ENCODE data around the gene MKNK1. TPM values are rescaled to one million over a fixed set of nuclear protein-coding genes. Genes with fewer than 3 reads are reported as not detected.

MKNK1 gene
- total and polyA plus RNA-seq, 2 of the 8 experiments (the other 6 are each of a cell fraction or from before 2014, with no cell fraction given): 13.9 to 21.5 TPM

GRCh38 chr1:46516200-46516950, 87.7 kb downstream of the MKNK1 start:
- peak overlapping the region; percentile 40; the same call in 1 of the 2 replicates for H2BK20ac ChIP-seq (ENCODE audit: low read length)
- H3K4ac ChIP-seq (replicated peaks; ENCODE audit: insufficient read length, low read depth, low read length): no peak overlapping the region
- peak overlapping the region; percentile 30; the same call in 1 of the 2 replicates for H2BK12ac ChIP-seq (ENCODE audit: low read depth, low read length)
- FAIRE-seq: no peak
- H2AFZ ChIP-seq (ENCODE audit: low read length): no peak overlapping the region
- peaks cover 0 to 23% (median 9%) of the 10 kb centered on the region in 4 experiments; a peak in 4 of 7 replicates for H3K27me3 ChIP-seq (replicated peaks in 1 of 4; ENCODE audit: control insufficient read depth in 3 of 4, extremely low read depth in 1 of 4, insufficient read depth in 3 of 4, low read length in 3 of 4)
- peak overlapping the region; percentile 21 for H2BK15ac ChIP-seq (ENCODE audit: low read length)
- no peaks in the 10 kb centered on the region for H3K79me1 ChIP-seq (ENCODE audit: low read depth, low read length)
- H3K23me2 ChIP-seq (ENCODE audit: low read depth, low read length): no peaks in the 10 kb centered on the region
- TF ChIP-seq POLR2AphosphoS5 (IDR thresholded peaks at IDR 0.05; ENCODE audit: low read depth, low read length) (no peak), TAF7 (optimal IDR thresholded peaks at IDR 0.05; ENCODE audit: borderline replicate concordance, low read depth, low read length) (no peak), POLR2A (IDR thresholded peaks at IDR 0.05; ENCODE audit: control extremely low read depth in 1 of 2, low read depth in 2 of 2, low read length in 2 of 2) (no peak), CHD1 (IDR thresholded peaks at IDR 0.05; ENCODE audit: low read depth, low read length) (no peak), GTF2F1 (IDR thresholded peaks at IDR 0.05; ENCODE audit: borderline replicate concordance, low read depth, low read length) (no peak)
- CTCF ChIA-PET (ENCODE audit: partially characterized antibody): interaction anchor here (0.6 to 18.9 kb wide), 13 partner anchors 14 to 759 kb away, joined by 3 to 287 read pairs (median 6); partner anchors contain the start of gene DMBX1
- H3K4me3 ChIP-seq (ENCODE audit: extremely low read depth in 1 of 4, insufficient read depth in 2 of 4, low read depth in 3 of 4, low read length in 4 of 4): peak overlapping the region in 3 of 4 experiments; percentile 8 to 19 (median 19); a peak in 2 of 8 replicates
- peaks cover 0 to 2% of the 10 kb centered on the region in 2 experiments for H4K20me1 ChIP-seq (replicated peaks in 1 of 2; ENCODE audit: control insufficient read depth in 1 of 2, insufficient read depth in 2 of 2, low read length in 2 of 2)
- no peaks in the 10 kb centered on the region for H3K79me2 ChIP-seq (ENCODE audit: control insufficient read depth in 1 of 2, insufficient read depth in 2 of 2, low read length in 2 of 2)
- no peak overlapping the region for H4K5ac ChIP-seq (ENCODE audit: insufficient read length, low read depth, low read length)
- no peak overlapping the region for H3K23ac ChIP-seq (ENCODE audit: insufficient read length)
- H3K9ac ChIP-seq (replicated peaks in 1 of 4; ENCODE audit: extremely low read depth in 1 of 4, low read depth in 3 of 4, low read length in 3 of 4): no peak overlapping the region
- peak overlapping the region; percentile 34 for H3K18ac ChIP-seq (ENCODE audit: extremely low read depth, low read length)
- H4K91ac ChIP-seq (replicated peaks; ENCODE audit: insufficient read length, low read length): peak overlapping the region; percentile 39
- H2BK120ac ChIP-seq (replicated peaks; ENCODE audit: low read depth, low read length): no peak overlapping the region
- WGBS, 2 experiments (ENCODE audit: extremely low coverage in 1 of 2, insufficient coverage in 1 of 2, insufficient read length in 1 of 2, insufficient replicate concordance in 2 of 2, low coverage in 1 of 2, low lambda C conversion rate in 2 of 2, missing lambda C conversion rate in 1 of 2): 54% methylated on average over 12 of the region's 12 CpGs; no CpG with 5 or more reads in 1 of the 2 experiments
- H3K27ac ChIP-seq (ENCODE audit: low read depth, low read length): no peak overlapping the region
- DNase-seq (ENCODE audit: low read depth in 1 of 2, low spot score in 2 of 2): peak in 1 of 2 experiments; percentile 46
- H4K8ac ChIP-seq (ENCODE audit: extremely low read depth, insufficient read depth, low read length): no peak overlapping the region
- H3K36me3 ChIP-seq (ENCODE audit: control insufficient read depth in 2 of 4, insufficient read depth in 4 of 4, low read length in 3 of 4): no peaks in the 10 kb centered on the region
- no peak overlapping the region for H2AK5ac ChIP-seq (ENCODE audit: low read depth, low read length)
- peak overlapping the region; percentile 46 to 60 for H3K4me2 ChIP-seq (ENCODE audit: insufficient read depth in 1 of 2, low read depth in 2 of 2, low read length in 2 of 2)
- H3K4me1 ChIP-seq (replicated peaks in 1 of 4; ENCODE audit: control insufficient read depth in 3 of 4, insufficient read depth in 4 of 4, low read length in 3 of 4): peaks cover 19 to 42% (median 31%) of the 10 kb centered on the region in 4 experiments
- no peak overlapping the region for H3K14ac ChIP-seq (ENCODE audit: insufficient read length)
- POLR2A ChIA-PET (ENCODE audit: partially characterized antibody): interaction anchor here (1.1 to 1.4 kb wide), 3 partner anchors 9 to 17 kb away, joined by 3 to 4 read pairs (median 3); no protein-coding TSS in a partner anchor
- H3K56ac ChIP-seq (replicated peaks; ENCODE audit: insufficient read length, low read depth, low read length): no peak overlapping the region
- no peaks in the 10 kb centered on the region for H3K9me3 ChIP-seq (ENCODE audit: insufficient read depth in 2 of 2, low read depth in 1 of 2, low read length in 1 of 2)
- peak overlapping the region; percentile 38; the same call in 1 of the 2 replicates for H2BK5ac ChIP-seq (ENCODE audit: low read depth, low read length)

Data from H1 (cell line).